BE2C (cell line): ENCODE measurements around the gene SEPTIN10. TPM values are rescaled to one million over a fixed set of nuclear protein-coding genes. Genes with fewer than 3 reads are reported as not detected.
A peak's percentile ranks its signal among the peaks of the same experiment; 100 is the strongest.

Experiments
- DNase-seq: peaks from one replicate; pipeline ENCODE4 v3.0.0-alpha.2; 2020
- H3K27me3 ChIP-seq: fragments of 250-450 bp; sonication (Bioruptor Pico); 2 replicates; pipeline ENCODE4 v1.5.1; 2020; ENCODE audit warnings: mild to moderate bottlenecking
- H3K36me3 ChIP-seq: fragments of 250-450 bp; sonication (Bioruptor Pico); 2 replicates; pipeline ENCODE4 v1.5.1; 2020; ENCODE audit warnings: mild to moderate bottlenecking
- H3K4me1 ChIP-seq: fragments of 250-450 bp; sonication (Bioruptor Pico); 2 replicates; pipeline ENCODE4 v1.5.1; 2020
- H3K4me3 ChIP-seq: 2 replicates; pipeline ENCODE4 v1.5.1; 2011; ENCODE audit warnings: low read depth, low read length
- H3K9me3 ChIP-seq: fragments of 250-450 bp; sonication (Bioruptor Pico); 2 replicates; pipeline ENCODE4 v1.5.1; 2020
- polyA plus RNA-seq: library from polyadenylated mRNA; unstranded; fragments of >200 nt; gene quantifications from one replicate; pipeline ENCODE4 v1.2.1, GENCODE V29; 2012; ENCODE audit warnings: low read depth, missing spikeins; ENCODE audit not compliant: insufficient read length, insufficient read depth
- TF ChIP-seq, protein P1 (sequence below): IDR thresholded peaks from 2 replicates; pipeline ENCODE4 v1.5.1; 2012; ENCODE audit warnings: mild to moderate bottlenecking, low read depth, low read length

SEPTIN10 gene
- polyA plus RNA-seq: 4.9 TPM

DNA sequence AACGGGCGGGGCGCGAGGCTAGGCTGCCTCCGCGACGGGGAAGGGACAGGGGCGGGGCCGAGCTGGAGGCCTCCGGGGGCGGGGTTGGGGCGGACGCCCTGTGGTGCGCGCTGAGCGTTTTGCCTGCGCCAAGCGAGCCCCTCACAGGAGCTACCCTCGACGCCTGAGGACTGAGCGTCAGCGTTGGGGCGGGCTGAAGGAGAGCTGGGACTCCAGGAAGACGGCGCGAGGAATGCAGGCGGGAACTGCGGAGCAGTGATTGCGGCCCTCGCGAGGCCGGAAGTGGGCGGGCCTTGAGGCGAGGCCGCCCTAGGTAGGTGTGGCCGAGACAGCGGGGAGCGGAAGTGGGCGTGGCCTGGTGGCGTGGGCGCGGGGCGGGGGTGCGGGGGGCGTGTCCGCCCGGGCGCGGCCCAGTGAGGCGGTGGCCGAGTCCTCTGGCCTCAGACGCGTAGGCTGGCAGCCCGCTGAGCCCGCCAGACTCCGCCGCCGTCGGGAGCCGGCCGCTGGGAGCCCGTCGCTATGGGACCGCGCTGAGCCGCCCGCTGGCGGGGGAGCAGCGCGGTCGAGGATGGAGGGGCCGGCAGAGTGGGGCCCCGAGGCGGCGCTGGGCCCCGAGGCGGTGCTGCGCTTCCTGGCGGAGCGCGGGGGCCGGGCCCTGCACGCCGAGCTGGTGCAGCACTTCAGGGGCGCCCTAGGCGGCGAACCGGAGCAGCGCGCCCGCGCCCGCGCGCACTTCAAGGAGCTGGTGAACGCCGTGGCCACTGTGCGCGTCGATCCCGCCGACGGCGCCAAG is at the start of gene SEPTIN10, which contains the start of gene SOWAHC:
SEPTIN10 (minus strand) TSS at position 45 of the 793 bp plus-strand sequence. CDS start 139 bp downstream, outside the sequence.
SOWAHC (plus strand) TSS at position 443 of the 793 bp plus-strand sequence; CDS start at position 569, 126 bp downstream.
- peak; percentile 85 for DNase-seq
- H3K9me3 ChIP-seq: no peaks in the 10 kb centered on the region
- H3K4me1 ChIP-seq: no peaks in the 10 kb centered on the region
- TF ChIP-seq, protein P1, sequence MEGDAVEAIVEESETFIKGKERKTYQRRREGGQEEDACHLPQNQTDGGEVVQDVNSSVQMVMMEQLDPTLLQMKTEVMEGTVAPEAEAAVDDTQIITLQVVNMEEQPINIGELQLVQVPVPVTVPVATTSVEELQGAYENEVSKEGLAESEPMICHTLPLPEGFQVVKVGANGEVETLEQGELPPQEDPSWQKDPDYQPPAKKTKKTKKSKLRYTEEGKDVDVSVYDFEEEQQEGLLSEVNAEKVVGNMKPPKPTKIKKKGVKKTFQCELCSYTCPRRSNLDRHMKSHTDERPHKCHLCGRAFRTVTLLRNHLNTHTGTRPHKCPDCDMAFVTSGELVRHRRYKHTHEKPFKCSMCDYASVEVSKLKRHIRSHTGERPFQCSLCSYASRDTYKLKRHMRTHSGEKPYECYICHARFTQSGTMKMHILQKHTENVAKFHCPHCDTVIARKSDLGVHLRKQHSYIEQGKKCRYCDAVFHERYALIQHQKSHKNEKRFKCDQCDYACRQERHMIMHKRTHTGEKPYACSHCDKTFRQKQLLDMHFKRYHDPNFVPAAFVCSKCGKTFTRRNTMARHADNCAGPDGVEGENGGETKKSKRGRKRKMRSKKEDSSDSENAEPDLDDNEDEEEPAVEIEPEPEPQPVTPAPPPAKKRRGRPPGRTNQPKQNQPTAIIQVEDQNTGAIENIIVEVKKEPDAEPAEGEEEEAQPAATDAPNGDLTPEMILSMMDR: no peak
- peaks cover 10% of the 10 kb centered on the region for H3K27me3 ChIP-seq
- H3K36me3 ChIP-seq: no peaks in the 10 kb centered on the region
- peak within 1 kb of the TSS; percentile 43 for H3K4me3 ChIP-seq

DNA sequence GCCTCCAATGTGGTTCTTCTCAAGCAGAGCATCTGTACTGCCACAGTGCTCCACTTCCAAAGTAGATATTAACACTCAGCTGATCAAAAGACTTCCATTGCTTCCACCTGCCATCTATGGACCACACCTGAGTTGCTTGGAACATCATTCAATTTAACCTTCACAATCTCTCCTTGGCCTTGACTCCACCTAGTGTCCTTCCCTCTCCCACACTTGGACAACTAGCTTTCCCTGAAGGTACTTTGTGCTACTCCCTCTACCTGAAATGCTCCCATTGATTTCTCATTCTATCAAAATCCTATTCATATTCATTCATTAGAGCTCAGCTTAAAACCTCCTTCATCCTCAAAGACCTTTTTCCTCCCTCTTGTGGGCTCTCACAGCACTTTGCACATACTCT is 49.1 kb upstream of the SEPTIN10 start:
- no peak for DNase-seq
- TF ChIP-seq, protein P1: no peak

GRCh38 chr2:109660046-109660860 is 46.5 kb upstream of the SEPTIN10 start:
- H3K36me3 ChIP-seq: no peaks in the 10 kb centered on the region
- DNase-seq: no peak
- H3K4me3 ChIP-seq: no peak overlapping the region
- H3K9me3 ChIP-seq: no peaks in the 10 kb centered on the region
- H3K27me3 ChIP-seq: no peaks in the 10 kb centered on the region
- TF ChIP-seq, protein P1: no peak
- H3K4me1 ChIP-seq: no peaks in the 10 kb centered on the region

More for the DNA sequence above, 49.1 kb upstream of the SEPTIN10 start:
- Histone ChIP-seq H3K4me3 (no peak overlapping the region), H3K4me1 (no peaks in the 10 kb centered on the region), H3K9me3 (no peaks in the 10 kb centered on the region), H3K36me3 (no peaks in the 10 kb centered on the region), H3K27me3 (no peaks in the 10 kb centered on the region)

DNA sequence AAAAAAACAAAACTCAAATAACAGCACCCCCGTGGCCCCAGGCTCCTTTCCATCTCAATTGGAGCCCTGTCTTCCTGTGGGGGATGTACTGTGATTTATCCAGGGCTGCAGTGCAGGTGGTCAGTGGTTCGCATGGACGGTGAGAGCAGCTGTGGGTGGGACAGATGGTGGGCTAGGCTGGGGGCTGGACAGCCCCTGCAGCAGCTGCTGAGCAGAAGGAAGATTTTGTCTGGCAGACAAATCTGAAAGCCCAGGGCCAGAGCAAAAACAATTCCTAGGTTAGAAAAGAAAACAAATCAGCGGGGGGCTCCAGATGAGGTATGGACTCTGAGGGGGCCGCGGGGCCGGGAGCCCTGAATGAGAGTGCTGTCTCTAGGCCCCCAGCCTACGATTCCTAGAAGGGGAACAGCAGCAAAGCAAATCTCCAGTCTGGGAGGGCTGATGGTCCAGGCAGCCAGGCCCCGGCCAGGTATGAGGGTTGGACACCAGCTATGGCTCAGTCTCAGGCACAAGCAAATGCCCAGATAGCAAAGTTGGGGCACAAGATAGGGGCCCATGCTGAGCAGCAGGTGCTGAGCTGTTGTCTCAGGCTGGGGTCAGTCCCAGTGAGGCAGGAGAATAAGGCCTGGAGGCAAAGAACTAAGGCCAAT is 45.8 kb upstream of the SEPTIN10 start:
- no peaks in the 10 kb centered on the region for H3K4me1 ChIP-seq

GRCh38 chr2:109655287-109655686 is 41.5 kb upstream of the SEPTIN10 start:
- no peaks in the 10 kb centered on the region for H3K36me3 ChIP-seq
- H3K27me3 ChIP-seq: no peaks in the 10 kb centered on the region
- H3K4me3 ChIP-seq: no peak overlapping the region
- no peaks in the 10 kb centered on the region for H3K4me1 ChIP-seq
- TF ChIP-seq, protein P1: no peak
- DNase-seq: no peak
- H3K9me3 ChIP-seq: no peaks in the 10 kb centered on the region

More for the DNA sequence above, 45.8 kb upstream of the SEPTIN10 start:
- H3K4me3 ChIP-seq: no peak overlapping the region
- TF ChIP-seq, protein P1: no peak
- DNase-seq: no peak
- H3K27me3 ChIP-seq: no peaks in the 10 kb centered on the region
- H3K36me3 ChIP-seq: no peaks in the 10 kb centered on the region
- H3K9me3 ChIP-seq: no peaks in the 10 kb centered on the region
